GM21367 (cell line): ENCODE measurements around the gene WNT9B.
"Not testable (repeated sequence)": the region's sequence is repeated elsewhere in the genome, so short reads cannot be mapped to it uniquely, and the experiment has no call there.

Source experiments
- ATAC-seq: cut with Tn5 transposase; IDR thresholded peaks from one replicate; pipeline ENCODE4 v1.9.1; 2021; ENCODE audit not compliant: unreplicated experiment

WNT9B gene

DNA sequence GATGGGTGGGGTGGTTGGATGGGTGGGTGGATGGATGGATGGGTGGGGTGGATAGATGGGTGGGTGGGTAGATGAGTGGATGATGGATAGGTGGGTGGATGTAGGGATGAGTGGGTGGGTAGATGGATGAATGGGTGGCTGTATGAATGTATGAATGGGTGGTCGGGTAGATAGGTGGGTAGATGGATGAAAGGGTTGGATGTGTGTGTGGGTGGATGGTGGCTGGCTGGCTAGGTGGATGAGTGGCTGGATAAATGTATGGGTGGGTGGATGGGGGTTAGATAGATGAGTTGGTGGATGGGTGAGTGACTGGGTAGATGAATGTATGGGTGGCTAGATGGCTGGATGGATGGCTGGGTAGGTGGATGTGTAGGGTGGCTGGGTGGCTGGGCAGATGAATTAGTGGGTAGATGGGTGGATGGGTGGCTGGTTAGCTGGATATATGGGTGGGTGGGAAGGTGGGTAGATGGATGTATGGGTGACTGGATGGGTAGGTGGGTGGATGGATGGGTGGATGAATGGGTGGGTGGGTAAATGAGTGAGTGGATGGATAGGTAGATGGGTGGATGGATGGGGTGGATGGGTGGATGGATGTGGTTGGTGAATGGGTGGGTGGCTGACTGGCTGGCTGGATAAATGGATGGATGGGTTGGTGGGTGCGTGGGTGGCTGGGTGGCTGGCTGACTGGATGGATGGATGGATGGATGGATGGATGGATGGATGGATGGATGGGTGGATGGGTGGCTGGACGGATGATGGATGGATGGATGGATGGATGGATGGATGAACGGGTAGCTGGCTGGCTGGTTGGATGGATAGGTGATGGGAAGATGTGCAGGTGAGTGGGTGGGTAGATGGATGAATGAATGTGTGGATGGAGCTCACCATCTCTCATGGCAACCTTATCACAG is 52.6 kb downstream of the WNT9B start:
- no peak for ATAC-seq

GRCh38 chr17:46908068-46908737 is 56.8 kb downstream of the WNT9B start:
- no peak for ATAC-seq

DNA sequence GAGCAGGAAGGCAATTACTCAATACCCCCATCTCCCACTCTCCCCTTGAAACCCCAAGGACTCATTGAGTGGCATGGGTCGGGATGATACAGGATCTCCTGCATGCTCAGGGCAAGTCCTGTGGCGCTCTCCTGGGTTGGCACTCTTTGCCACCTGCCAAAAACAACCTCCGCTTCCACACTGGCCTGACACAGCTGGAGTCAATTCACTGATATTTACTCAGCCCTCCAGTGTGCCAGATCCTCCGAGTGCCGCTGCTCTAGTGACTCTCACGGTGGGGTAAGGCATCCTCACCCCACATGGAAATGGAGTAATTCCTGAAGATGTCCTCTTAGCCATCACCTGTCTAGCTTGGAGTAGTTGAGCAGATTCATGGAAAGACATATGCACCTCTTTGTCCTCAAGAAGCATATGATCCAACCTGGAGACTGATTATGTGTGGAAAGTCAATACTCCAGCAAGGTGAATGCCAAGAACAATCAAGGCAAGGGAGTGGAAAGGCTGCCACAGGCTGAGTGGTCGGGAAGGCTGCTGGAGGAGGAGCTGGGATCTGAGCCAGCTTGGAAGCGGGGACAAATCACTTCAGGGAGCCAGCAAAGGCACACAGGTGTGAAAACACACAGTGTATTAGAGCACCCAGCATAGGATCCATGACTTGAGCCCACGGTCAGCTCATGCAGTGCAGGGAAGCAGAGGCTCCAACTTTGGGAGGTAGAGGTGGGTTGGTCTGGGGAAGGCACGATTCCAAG is 59.0 kb downstream of the WNT9B start:
- ATAC-seq: no peak

DNA sequence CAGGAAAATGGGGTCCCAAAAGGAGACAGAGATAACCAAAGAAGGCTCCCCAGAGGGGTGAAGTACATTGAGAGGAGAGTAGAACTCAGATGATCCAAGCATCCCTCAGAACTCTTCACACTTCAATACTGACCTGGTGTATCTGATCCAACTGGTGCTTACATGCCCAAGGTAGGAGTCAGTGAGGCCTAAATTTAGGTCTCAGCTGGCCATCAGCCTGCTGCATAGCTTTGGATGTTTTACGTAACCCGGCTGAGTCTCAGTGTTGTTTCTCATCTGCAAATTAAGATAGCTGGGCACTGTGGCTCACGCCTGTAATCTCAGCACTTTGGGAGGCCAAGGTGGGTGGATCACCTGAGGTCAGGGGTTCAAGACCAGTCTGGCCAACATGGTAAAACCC is 59.9 kb downstream of the WNT9B start:
- no peak for ATAC-seq

DNA sequence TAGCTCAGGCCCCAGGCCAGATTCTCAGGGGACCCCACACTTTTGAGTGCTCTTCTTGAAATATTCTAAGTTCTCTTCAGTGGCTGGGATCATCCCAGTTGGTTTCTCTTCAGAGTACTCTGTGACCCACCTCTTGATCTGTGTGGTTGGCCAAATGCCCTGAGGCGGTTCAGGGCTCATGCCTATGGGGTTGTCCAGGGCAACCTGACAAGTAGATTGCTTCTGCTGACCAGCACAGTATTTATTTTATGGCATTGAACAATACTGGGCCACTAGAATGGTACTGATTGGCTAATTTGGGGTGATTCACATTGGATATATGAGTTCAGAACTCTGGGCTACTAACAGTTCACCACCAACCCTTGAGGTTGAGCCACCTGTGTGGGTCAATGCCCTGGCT is 64.2 kb downstream of the WNT9B start:
- ATAC-seq: no peak

DNA sequence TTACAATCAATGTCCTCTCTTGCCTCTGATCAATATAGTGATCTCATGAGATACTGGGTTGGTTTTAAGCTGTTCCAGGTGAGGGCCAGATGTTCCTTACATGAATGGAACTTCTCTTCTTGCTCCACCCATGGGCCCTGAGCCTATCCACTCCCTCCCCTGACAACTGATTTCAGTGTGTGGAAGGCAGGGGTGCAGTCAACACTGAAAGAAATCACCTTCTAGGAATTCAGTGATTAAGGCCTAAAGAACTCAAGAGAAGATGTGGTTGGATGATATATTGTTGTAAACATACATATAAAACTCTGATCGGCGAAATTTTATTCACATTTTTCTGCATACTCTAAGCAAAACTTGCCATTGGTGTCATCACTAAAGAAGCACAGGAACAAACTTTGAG is 64.8 kb downstream of the WNT9B start:
- no peak for ATAC-seq

DNA sequence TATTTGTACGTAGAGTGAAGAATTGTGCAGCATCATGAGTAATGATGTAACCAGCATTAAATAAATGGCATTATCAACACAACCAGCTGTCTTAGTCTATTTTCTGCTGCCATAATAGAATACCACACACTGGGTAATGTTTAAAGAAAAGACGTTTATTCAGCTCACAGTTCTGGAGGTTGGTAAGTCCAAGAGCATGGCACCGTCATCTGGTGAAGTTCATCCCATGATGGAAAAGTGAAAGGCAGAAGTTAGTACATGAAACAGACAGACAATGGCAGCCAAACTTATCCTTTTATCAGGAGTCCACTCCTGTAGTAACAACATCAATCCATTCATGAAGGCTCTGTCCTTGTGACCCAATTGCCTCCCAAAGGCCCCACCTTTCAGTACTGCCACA is 65.2 kb downstream of the WNT9B start:
- no peak for ATAC-seq

GRCh38 chr17:46917041-46917440 is 65.7 kb downstream of the WNT9B start:
- no peak for ATAC-seq

DNA sequence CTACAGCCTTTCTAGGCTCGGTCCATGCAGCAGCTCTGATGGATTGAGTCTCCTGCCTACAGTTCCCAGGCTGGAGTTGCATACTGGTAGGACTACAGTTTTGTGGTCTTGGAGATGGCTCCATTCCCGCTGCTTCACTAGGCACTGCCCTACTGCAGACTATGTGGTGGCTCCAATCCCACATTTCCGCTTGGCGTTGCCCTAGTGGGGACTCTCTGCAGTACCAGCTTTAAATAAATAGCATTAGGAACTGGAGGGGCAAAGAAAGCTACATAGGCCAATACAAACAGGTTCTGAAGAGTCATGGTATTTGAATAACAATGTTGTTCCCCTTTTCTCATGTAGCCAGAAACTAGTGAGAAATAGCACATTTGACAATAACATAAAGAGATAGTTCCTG is 66.1 kb downstream of the WNT9B start:
- no peak for ATAC-seq

- ATAC-seq: not testable (repeated sequence)
These were observed 70.6 kb downstream of the WNT9B start for GRCh38 chr17:46921962-46922361.

DNA sequence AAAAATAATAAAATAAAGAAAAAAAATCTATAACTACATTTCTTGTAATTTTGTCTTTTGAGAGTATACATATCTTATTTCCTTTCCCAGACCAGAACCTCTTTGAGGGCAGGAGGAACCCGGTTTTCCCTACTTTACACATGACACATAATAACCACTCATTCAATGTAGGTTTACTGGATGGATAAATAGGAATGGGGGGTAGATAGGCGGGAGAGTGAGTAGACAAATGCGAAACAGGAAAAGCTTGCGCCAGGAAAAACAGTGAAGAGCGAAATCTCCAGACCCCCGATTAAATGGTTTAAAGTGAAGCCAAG is 71.1 kb downstream of the WNT9B start:
- no peak for ATAC-seq

GRCh38 chr17:46922804-46923635 is 71.6 kb downstream of the WNT9B start, which contains the start of gene GOSR2:
Gene GOSR2, plus strand, starts transcription at chr17:46923160. Its CDS starts 33 bp downstream, at chr17:46923193.
- peak; percentile 59 for ATAC-seq

DNA sequence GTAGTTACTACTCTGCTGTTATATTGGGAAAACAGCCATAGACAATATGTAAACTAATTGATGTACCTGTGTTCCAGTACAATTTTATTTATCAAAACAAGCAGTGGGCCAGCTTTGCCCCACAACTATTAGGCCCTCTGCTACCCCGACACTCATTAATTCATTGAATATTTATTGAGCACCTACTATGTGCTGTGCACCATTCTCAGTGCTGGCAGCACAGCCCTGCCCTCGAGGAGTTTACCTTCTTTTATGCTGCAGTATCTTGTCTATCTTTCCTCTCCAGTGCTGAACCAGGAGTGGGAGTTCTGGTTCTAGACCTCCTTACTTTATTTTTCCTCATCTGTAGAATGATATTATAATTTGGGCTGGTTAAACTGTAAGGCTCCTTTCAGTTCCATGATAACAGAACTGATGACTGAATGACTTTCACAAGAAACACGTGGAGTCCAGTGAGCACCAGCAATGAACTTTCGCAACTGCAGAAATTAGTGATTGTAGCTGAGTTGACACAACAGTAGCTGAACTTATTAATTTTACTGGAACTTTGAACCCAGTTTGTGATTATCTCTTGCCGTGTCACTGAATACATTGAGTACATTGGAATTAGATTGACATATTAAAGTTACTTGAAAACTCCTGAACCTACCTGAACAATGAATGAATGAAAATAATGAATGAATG is 73.9 kb downstream of the WNT9B start:
- no peak for ATAC-seq

GRCh38 chr17:46928467-46929261 is 77.3 kb downstream of the WNT9B start:
- ATAC-seq: no peak

DNA sequence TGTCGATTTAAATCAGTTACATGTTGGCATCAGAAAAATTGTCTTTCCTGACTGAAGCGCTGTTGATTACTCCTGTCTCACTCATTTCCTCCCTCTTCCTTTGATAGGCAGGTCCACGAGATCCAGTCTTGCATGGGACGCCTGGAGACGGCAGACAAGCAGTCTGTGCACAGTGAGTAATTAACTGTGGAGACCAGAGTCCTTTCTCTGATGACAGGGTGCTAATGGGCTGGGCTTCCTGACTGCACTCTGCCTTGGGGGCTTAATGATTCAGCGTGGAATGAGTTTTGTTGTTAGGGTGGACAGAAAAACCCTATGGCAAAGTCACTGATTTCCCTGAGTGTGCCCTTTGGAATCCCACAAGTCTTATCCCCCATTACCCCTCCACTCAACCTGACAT is 78.0 kb downstream of the WNT9B start:
- no peak for ATAC-seq

- no peak for ATAC-seq
These were observed 78.7 kb downstream of the WNT9B start for GRCh38 chr17:46930051-46930450.

- no peak for ATAC-seq
These were observed 80.2 kb downstream of the WNT9B start for GRCh38 chr17:46931596-46931995.

GRCh38 chr17:46935658-46936266 is 84.4 kb downstream of the WNT9B start:
- ATAC-seq: no peak
